Common myeloid progenitor, CD34-positive (primary cell): ENCODE measurements around the gene DNAH17.
"Not testable (repeated sequence)": the region's sequence is repeated elsewhere in the genome, so short reads cannot be mapped to it uniquely, and the experiment has no call there.

Experiments used
- CTCF ChIA-PET: fragments of 350-600 bp; sonication (Branson Sonifier 250); formaldehyde crosslinking; loops from one replicate; lab custom pipeline; 2021; ENCODE audit warnings: antibody characterized with exemption; lab: Charles Lee
- POLR2A ChIA-PET: fragments of 350-600 bp; sonication (Branson Sonifier 250); formaldehyde crosslinking; loops from one replicate; lab custom pipeline; 2021; ENCODE audit warnings: antibody characterized with exemption; lab: Charles Lee
- DNase-seq, 3 donors: peaks; one replicate each; pipeline versions ENCODE4 v3.0.0 to v3.0.0-alpha.2; 2013
- H3K27ac ChIP-seq, 2 experiments: 1 replicate in 1 of 2; 2 replicates in 1 of 2; pipeline ENCODE4 v1.7.0; 2013; ENCODE audit warnings: inconsistent platforms in 2 of 2, low read length in 2 of 2, mild to moderate bottlenecking in 2 of 2, low read depth in 1 of 2, moderate library complexity in 1 of 2; ENCODE audit not compliant: severe bottlenecking in 2 of 2, insufficient read depth in 1 of 2, poor library complexity in 1 of 2
- H3K27me3 ChIP-seq, 5 experiments: replicated peaks in 2 of 5; 1 replicate in 3 of 5; 2 replicates in 2 of 5; pipeline versions ENCODE4 v1.6.1 to v1.7.0; 2013; ENCODE audit warnings: low read length in 4 of 5, mild to moderate bottlenecking in 2 of 5, moderate library complexity in 2 of 5, inconsistent platforms in 1 of 5; ENCODE audit not compliant: insufficient read depth in 5 of 5, control insufficient read depth in 4 of 5
- H3K36me3 ChIP-seq, 4 experiments: 1 replicate in 2 of 4; 2 replicates in 2 of 4; pipeline versions ENCODE4 v1.6.1 to v1.7.0; 2013; ENCODE audit warnings: low read length in 3 of 4, control low read depth in 1 of 4, mild to moderate bottlenecking in 1 of 4; ENCODE audit not compliant: control insufficient read depth in 4 of 4, insufficient read depth in 4 of 4
- H3K4me1 ChIP-seq, 4 experiments: 1 replicate in 3 of 4; 2 replicates in 1 of 4; pipeline versions ENCODE4 v1.6.1 to v1.7.1; 2013; ENCODE audit warnings: low read length in 3 of 4, mild to moderate bottlenecking in 3 of 4, control low read depth in 1 of 4, inconsistent platforms in 1 of 4, moderate library complexity in 1 of 4; ENCODE audit not compliant: control insufficient read depth in 4 of 4, insufficient read depth in 4 of 4; ENCODE audit errors: control extremely low read depth in 1 of 4
- H3K4me3 ChIP-seq, 7 experiments: 1 replicate in 4 of 7; 2 replicates in 3 of 7; pipeline versions ENCODE4 v1.5.1 to v1.7.0; 2013; ENCODE audit warnings: mild to moderate bottlenecking in 7 of 7, low read length in 6 of 7, moderate library complexity in 6 of 7, inconsistent platforms in 2 of 7, low read depth in 2 of 7, control low read depth in 1 of 7; ENCODE audit not compliant: insufficient read depth in 4 of 7, control insufficient read depth in 1 of 7; ENCODE audit errors: extremely low read depth in 1 of 7
- H3K9me3 ChIP-seq, 5 experiments: 1 replicate in 4 of 5; 2 replicates in 1 of 5; pipeline versions ENCODE4 v1.6.1 to v1.7.1; 2013; ENCODE audit warnings: low read length in 4 of 5, mild to moderate bottlenecking in 2 of 5, inconsistent platforms in 1 of 5, low read depth in 1 of 5, moderate library complexity in 1 of 5; ENCODE audit not compliant: control insufficient read depth in 4 of 5, insufficient read depth in 2 of 5; ENCODE audit errors: control extremely low read depth in 1 of 5
- WGBS: methylation state at CpG from one replicate; pipeline ENCODE4 v1.1.5; 2013; ENCODE audit not compliant: insufficient coverage; 5-methylcytosine and 5-hydroxymethylcytosine counted together

DNAH17 gene

GRCh38 chr17:78503388-78503787 is 73.8 kb downstream of the DNAH17 start:
- H3K4me3 ChIP-seq, CTCF ChIA-PET, POLR2A ChIA-PET, H3K9me3 ChIP-seq, H3K36me3 ChIP-seq, DNase-seq, H3K27ac ChIP-seq, H3K4me1 ChIP-seq, H3K27me3 ChIP-seq: not testable (repeated sequence)
- 96% methylated on average over 7 of the region's 11 CpGs for WGBS

GRCh38 chr17:78502611-78503148 is 74.5 kb downstream of the DNAH17 start:
- CTCF ChIA-PET = no interaction called here

GRCh38 chr17:78501241-78502036 is 75.8 kb downstream of the DNAH17 start:
- 93% methylated on average over 27 of the region's 27 CpGs for WGBS
- Histone ChIP-seq H3K27me3 (no peaks in the 10 kb centered on the region), H3K4me3 (no peak overlapping the region), H3K4me1 (no peaks in the 10 kb centered on the region), H3K36me3 (no peaks in the 10 kb centered on the region), H3K27ac (no peak overlapping the region), H3K9me3 (no peaks in the 10 kb centered on the region)
- ChIA-PET POLR2A (interaction anchor here (0.6 kb wide), 2 partner anchors 44 to 261 kb away, joined by 3 to 4 read pairs; no protein-coding TSS in a partner anchor), CTCF (interaction anchor here (1.1 to 1.4 kb wide), 2 partner anchors 14 to 104 kb away, joined by 3 read pairs; no protein-coding TSS in a partner anchor)
- no peak for DNase-seq

More at GRCh38 chr17:78502611-78503148, 74.5 kb downstream of the DNAH17 start:
- H3K4me1 ChIP-seq = no peaks in the 10 kb centered on the region
- no peaks in the 10 kb centered on the region for H3K36me3 ChIP-seq
- H3K4me3 ChIP-seq = no peak overlapping the region
- H3K27me3 ChIP-seq = no peaks in the 10 kb centered on the region
- no peaks in the 10 kb centered on the region for H3K9me3 ChIP-seq
- DNase-seq = no peak
- POLR2A ChIA-PET = interaction anchor here (0.6 kb wide), 1 partner anchor 45 kb away, joined by 4 read pairs; no protein-coding TSS in a partner anchor
- WGBS = 98% methylated on average over 20 of the region's 25 CpGs
- H3K27ac ChIP-seq = no peak overlapping the region

GRCh38 chr17:78500806-78501205 is 76.4 kb downstream of the DNAH17 start:
- 99% methylated on average over 7 of the region's 7 CpGs for whole genome bisulfite sequencing
- Histone ChIP-seq H3K27me3 (no peaks in the 10 kb centered on the region), H3K27ac (no peak overlapping the region), H3K9me3 (no peaks in the 10 kb centered on the region), H3K4me3 (no peak overlapping the region), H3K36me3 (no peaks in the 10 kb centered on the region), H3K4me1 (no peaks in the 10 kb centered on the region)
- POLR2A ChIA-PET = no interaction called here
- no peak for DNase-seq
- CTCF ChIA-PET = interaction anchor here (1.1 to 1.4 kb wide), 2 partner anchors 14 to 105 kb away, joined by 3 read pairs; no protein-coding TSS in a partner anchor

GRCh38 chr17:78499715-78500540 is 77.3 kb downstream of the DNAH17 start:
- Histone ChIP-seq H3K9me3 (no peaks in the 10 kb centered on the region), H3K4me1 (no peaks in the 10 kb centered on the region), H3K36me3 (no peaks in the 10 kb centered on the region), H3K27ac (no peak overlapping the region), H3K27me3 (no peaks in the 10 kb centered on the region), H3K4me3 (no peak overlapping the region)
- 94% methylated on average over 21 of the region's 21 CpGs for WGBS
- ChIA-PET CTCF (interaction anchor here (6.0 kb wide), 1 partner anchor 209 kb away, joined by 57 read pairs; no protein-coding TSS in a partner anchor), POLR2A (no interaction called here)
- no peak for DNase-seq

GRCh38 chr17:78498848-78499247 is 78.3 kb downstream of the DNAH17 start:
- CTCF ChIA-PET = interaction anchor here (1.0 to 6.0 kb wide), 2 partner anchors 176 to 210 kb away, joined by 3 to 57 read pairs; no protein-coding TSS in a partner anchor

More at GRCh38 chr17:78498848-78499247, 78.3 kb downstream of the DNAH17 start:
- no peak overlapping the region for H3K27ac ChIP-seq
- H3K36me3 ChIP-seq = no peaks in the 10 kb centered on the region
- POLR2A ChIA-PET = interaction anchor here (0.6 kb wide), 1 partner anchor 199 kb away, joined by 3 read pairs; no protein-coding TSS in a partner anchor
- no peak for DNase-seq
- no peaks in the 10 kb centered on the region for H3K4me1 ChIP-seq
- no peak overlapping the region for H3K4me3 ChIP-seq
- no peaks in the 10 kb centered on the region for H3K9me3 ChIP-seq
- 86% methylated on average over 15 of the region's 17 CpGs for WGBS
- H3K27me3 ChIP-seq = peaks cover 0 to 2% (median 0%) of the 10 kb centered on the region in 5 experiments
